Thyroid gland (tissue), 4 donors: ENCODE results near the gene SPOP. TPM values are rescaled to one million over a fixed set of nuclear protein-coding genes. Genes with fewer than 3 reads are reported as not detected.
A peak's percentile ranks its signal among the peaks of the same experiment; 100 is the strongest.

Experiments
- DNase-seq, 2 donors: peaks; one replicate each; pipeline ENCODE4 v3.0.0-alpha.2; 2019
- H3K27ac ChIP-seq, 3 donors: fragments of 200-600 bp; sonication (generic); 1 replicate in 2 of 3; 2 replicates in 1 of 3; pipeline ENCODE4 v1.5.1; 2016 to 2019; ENCODE audit warnings: mild to moderate bottlenecking in 1 of 3, moderate library complexity in 1 of 3
- H3K27me3 ChIP-seq: fragments of 200-600 bp; sonication (generic); one replicate; pipeline ENCODE4 v1.5.1; 2019
- H3K36me3 ChIP-seq, 2 donors: fragments of 200-600 bp; sonication (generic); one replicate each; pipeline ENCODE4 v1.5.1; 2016 to 2019
- H3K4me1 ChIP-seq, 2 donors: fragments of 200-600 bp; sonication (generic); one replicate each; pipeline ENCODE4 v1.5.1; 2017 to 2019
- H3K4me3 ChIP-seq, 3 donors: fragments of 200-600 bp; sonication (generic); replicated peaks in 1 of 3; 1 replicate in 2 of 3; 2 replicates in 1 of 3; pipeline ENCODE4 v1.5.1; 2016; ENCODE audit warnings: mild to moderate bottlenecking in 1 of 3
- H3K9me3 ChIP-seq: fragments of 200-600 bp; sonication (generic); one replicate; pipeline ENCODE4 v1.5.1; 2017
- CTCF ChIP-seq, 6 experiments: fragments of 200-600 bp in 3 of 6; fragments of 450-650 bp in 3 of 6; sonication (generic) in 3 of 6; IDR thresholded peaks; one replicate each; pipeline ENCODE4 v1.5.1; 2016 to 2019; ENCODE audit warnings: antibody characterized with exemption in 6 of 6, mild to moderate bottlenecking in 2 of 6, inconsistent platforms in 1 of 6, moderate library complexity in 1 of 6
- POLR2A ChIP-seq, 2 donors: fragments of 450-650 bp; IDR thresholded peaks; one replicate each; pipeline ENCODE4 v1.6.1; 2017; ENCODE audit warnings: antibody characterized with exemption in 2 of 2, mild to moderate bottlenecking in 2 of 2, moderate library complexity in 1 of 2
- WGBS, 2 donors: methylation state at CpG; one replicate each; pipeline ENCODE4 v1.1.5; 2017; 5-methylcytosine and 5-hydroxymethylcytosine counted together
- intact Hi-C: fragments of 100-400 bp; cut with DNase I; formaldehyde crosslinking; loops from one replicate; pipeline ENCODE4 v1.15.1; 2023
- total RNA-seq, 4 donors: library from RNA; depleted of rRNA; stranded (reverse); fragments of >200 nt; gene quantifications; one replicate each; pipeline ENCODE4 v1.2.3, GENCODE V29; 2016

Gene SPOP
- total RNA-seq, 4 donors from 2014 or later: 78.5 to 86.4 (median 81.6) TPM

GRCh38 chr17:49691677-49692191 lies 13.8 kb upstream of the SPOP start:
- Histone ChIP-seq H3K4me3 (no peak overlapping the region), H3K4me1 (peaks cover 0 to 16% of the 10 kb centered on the region in 2 donors)
- DNase-seq: no peak

GRCh38 chr17:49691086-49691676 lies 13.3 kb upstream of the SPOP start:
- DNase-seq: no peak
- WGBS, 2 donors: 66 to 83% methylated on average over 8 to 9 of the region's 9 CpGs
- intact Hi-C loops: loop anchor here (10.0 kb wide), 1 partner anchor 304 kb away; the partner anchor contains the start of gene DLX3

More at GRCh38 chr17:49691677-49692191, 13.8 kb upstream of the SPOP start:
- WGBS, 2 donors: 47 to 48% methylated on average over 8 of the region's 8 CpGs
- intact Hi-C loops: loop anchor here (2.0 to 10.0 kb wide), 2 partner anchors 121 to 303 kb away; partner anchors contain the start of gene DLX3
- TF ChIP-seq POLR2A (IDR thresholded peaks at IDR 0.05): no peak
- TF ChIP-seq CTCF (IDR thresholded peaks at IDR 0.05): no peak
- no peaks in the 10 kb centered on the region for H3K9me3 ChIP-seq
- H3K36me3 ChIP-seq: no peaks in the 10 kb centered on the region
- peak overlapping the region in 2 of 3 donors; percentile 44 to 56 for H3K27ac ChIP-seq
- no peaks in the 10 kb centered on the region for H3K27me3 ChIP-seq

GRCh38 chr17:49690256-49690655 lies 12.4 kb upstream of the SPOP start:
- Histone ChIP-seq H3K4me1 (peaks cover 0 to 14% of the 10 kb centered on the region in 2 donors), H3K27ac (no peak overlapping the region), H3K27me3 (no peaks in the 10 kb centered on the region), H3K9me3 (no peaks in the 10 kb centered on the region), H3K36me3 (no peaks in the 10 kb centered on the region), H3K4me3 (no peak overlapping the region)
- intact Hi-C loops: loop anchor here (10.0 kb wide), 1 partner anchor 305 kb away; the partner anchor contains the start of gene DLX3
- no peak for TF ChIP-seq CTCF (IDR thresholded peaks at IDR 0.05)
- TF ChIP-seq POLR2A (IDR thresholded peaks at IDR 0.05): no peak
- no peak for DNase-seq
- WGBS, 2 donors: 56 to 61% methylated on average over 2 of the region's 2 CpGs

More at GRCh38 chr17:49691086-49691676, 13.3 kb upstream of the SPOP start:
- TF ChIP-seq CTCF (IDR thresholded peaks at IDR 0.05) (no peak), POLR2A (IDR thresholded peaks at IDR 0.05) (no peak)
- Histone ChIP-seq H3K9me3 (no peaks in the 10 kb centered on the region), H3K4me1 (peaks cover 0 to 16% of the 10 kb centered on the region in 2 donors), H3K36me3 (no peaks in the 10 kb centered on the region), H3K4me3 (no peak overlapping the region), H3K27ac (peak overlapping the region in 2 of 3 donors; percentile 44 to 56), H3K27me3 (no peaks in the 10 kb centered on the region)

- peak overlapping the region in 2 of 3 donors; percentile 8 to 41 for H3K27ac ChIP-seq
- TF ChIP-seq CTCF (IDR thresholded peaks at IDR 0.05): no peak
- no peak for TF ChIP-seq POLR2A (IDR thresholded peaks at IDR 0.05)
- H3K9me3 ChIP-seq: no peaks in the 10 kb centered on the region
- no peaks in the 10 kb centered on the region for H3K36me3 ChIP-seq
- peaks cover 0 to 10% of the 10 kb centered on the region in 2 donors for H3K4me1 ChIP-seq
- 81 to 89% methylated on average over 4 of the region's 4 CpGs for WGBS, 2 donors
- no peak overlapping the region for H3K4me3 ChIP-seq
- no peak for DNase-seq
- intact Hi-C loops: no loop called here
- H3K27me3 ChIP-seq: no peaks in the 10 kb centered on the region
These were observed 11.0 kb upstream of the SPOP start for GRCh38 chr17:49688848-49689247.

GRCh38 chr17:49687878-49688491 lies 10.1 kb upstream of the SPOP start:
- no peak for DNase-seq
- Histone ChIP-seq H3K27me3 (no peaks in the 10 kb centered on the region), H3K9me3 (no peaks in the 10 kb centered on the region), H3K4me1 (peaks cover 0 to 10% of the 10 kb centered on the region in 2 donors), H3K4me3 (no peak overlapping the region), H3K27ac (peak overlapping the region in 2 of 3 donors; percentile 41 to 51), H3K36me3 (no peaks in the 10 kb centered on the region)
- intact Hi-C loops: no loop called here
- TF ChIP-seq CTCF (IDR thresholded peaks at IDR 0.05) (no peak), POLR2A (IDR thresholded peaks at IDR 0.05) (no peak)
- WGBS, 2 donors: 66 to 68% methylated on average over 10 of the region's 10 CpGs
